Measurements from ENCODE around the gene DDI2. TPM values are rescaled to one million over a fixed set of nuclear protein-coding genes. Genes with fewer than 3 reads are reported as not detected.

Gene DDI2
- total RNA-seq = 25.2 and 30.3 TPM in 2 replicates

DNA sequence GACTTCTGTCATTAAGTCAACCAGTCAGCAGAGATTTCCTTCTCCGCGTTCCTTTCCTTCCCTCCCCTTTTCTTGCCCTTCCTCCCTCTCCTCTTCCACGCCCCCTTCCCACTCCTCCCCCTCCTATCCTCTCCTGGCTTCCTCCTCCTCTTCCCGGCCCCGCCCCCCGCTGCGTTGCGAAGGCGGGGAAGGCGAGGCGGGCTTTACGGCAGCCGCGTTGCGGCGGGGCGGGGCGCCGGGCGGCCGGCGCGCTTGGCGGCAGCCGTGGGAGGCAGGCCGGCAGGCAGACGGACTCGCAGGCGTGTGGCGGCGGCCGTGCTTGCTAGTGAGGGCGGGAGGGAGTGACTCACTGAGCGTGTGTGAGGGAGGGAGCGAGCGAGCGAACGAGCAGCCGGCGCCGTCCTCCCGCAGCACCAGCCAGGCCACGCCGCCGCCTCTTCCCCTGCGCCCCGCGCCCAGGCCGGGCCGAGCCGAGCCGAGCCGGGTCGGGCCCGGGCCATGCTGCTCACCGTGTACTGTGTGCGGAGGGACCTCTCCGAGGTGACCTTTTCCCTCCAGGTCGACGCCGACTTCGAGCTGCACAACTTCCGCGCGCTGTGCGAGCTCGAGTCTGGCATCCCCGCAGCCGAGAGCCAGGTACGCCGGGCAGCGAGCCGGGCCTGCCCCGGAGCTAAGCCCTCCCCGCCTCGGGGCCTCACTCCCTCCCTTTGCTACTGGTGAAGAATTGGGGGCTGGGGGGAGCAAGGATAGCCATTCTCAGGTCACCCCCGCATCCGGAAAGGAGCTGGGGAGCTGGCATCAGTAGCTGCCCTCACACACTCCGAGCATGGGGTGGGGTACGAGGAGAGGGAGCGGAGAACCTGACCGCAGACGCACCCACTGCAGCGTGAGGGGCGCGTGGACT, at the start of gene DDI2:
Gene DDI2 (plus strand): TSS at position 286 of the 904 bp plus-strand sequence. CDS start 213 bp downstream, at position 499.

DNA sequence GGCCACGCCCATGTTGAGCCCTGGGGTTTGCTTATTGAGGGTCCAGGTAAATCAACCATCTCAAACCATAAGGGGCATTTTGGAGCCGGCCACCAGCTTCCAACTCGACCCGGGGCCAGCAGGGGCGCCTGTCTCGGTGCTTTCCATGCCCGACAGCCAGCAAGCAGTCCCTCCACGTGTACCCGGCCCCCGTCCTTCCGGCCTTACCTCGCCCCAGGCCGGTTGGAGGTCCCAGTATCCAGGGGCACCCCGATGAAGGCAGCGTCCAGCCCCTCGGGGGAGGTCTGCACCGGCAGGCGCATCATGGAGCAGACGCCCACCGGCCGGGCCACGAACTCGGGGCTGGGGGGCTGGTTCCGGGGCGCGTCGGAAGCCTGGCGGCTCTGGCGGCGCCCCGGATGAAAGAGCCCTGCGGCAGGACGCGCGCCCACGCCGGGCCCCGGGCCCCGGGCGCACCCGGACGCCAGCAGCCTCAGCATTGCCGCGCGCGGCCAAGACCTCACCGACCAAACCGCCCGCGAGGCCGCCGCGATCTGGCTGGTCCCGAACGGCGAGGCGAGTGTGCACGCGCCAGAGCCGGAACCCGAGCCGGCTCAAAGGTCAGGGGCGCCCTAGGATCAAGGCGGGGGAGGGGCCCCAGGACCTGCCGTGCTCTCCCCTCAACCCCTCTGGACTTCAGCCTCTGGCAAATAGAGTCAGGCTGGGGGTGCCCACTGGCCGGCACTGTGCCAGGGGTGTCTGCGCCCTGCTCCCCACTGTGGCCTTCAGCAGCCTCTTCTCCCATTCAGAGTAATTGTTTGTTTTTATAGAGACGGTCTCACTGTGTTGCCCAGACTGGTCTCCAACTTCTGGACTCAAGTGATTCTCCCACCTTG, 32.5 kb upstream of the DDI2 start, which contains the start of gene AGMAT:
Gene AGMAT (minus strand): TSS at position 563 of the 875 bp plus-strand sequence. CDS start 84 bp downstream, at position 479.

DNA sequence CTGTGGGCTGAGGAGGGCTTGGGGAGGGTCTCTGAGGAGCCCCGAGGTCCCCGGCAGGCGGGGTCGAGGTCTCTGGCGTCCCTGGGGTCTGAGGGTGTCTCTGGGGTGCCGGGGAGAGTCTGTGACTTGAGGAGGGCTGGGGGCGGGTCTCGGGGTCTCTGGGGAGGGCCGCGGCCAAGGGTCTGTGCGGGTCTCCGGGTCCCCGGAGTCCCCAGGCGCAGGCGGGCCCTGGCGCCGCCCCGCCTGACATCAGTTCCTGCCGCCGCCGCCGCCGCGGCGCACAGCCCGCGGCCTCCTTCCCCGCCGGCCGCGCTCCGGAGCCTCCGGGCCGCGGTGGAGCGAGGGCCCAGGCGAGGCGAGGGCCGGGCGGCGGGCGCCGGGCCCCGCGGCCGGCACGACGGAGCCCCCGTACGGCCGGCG, 66.8 kb downstream of the DDI2 start, which contains the start of gene PLEKHM2:
Gene PLEKHM2 (plus strand): TSS at position 279 of the 420 bp plus-strand sequence. CDS start 239 bp downstream, outside the sequence.

Small RNA genes lying within 50 kb of the gene (small RNA-seq; reads per million reads assigned to genes)
- gene AL121992.2 = not detected
- not detected for gene CD24P1
- not detected for gene RNU7-179P

Other genes with a start within 250 kb of the DDI2 start
- gene EFHD2, start 207.6 kb upstream of the DDI2 start, total RNA-seq = 92.8 and 107 TPM in 2 replicates
- under 0.01 TPM in 1 of 2 replicates, not detected in the other for gene CTRC, start 179.0 kb upstream of the DDI2 start, total RNA-seq
- not detected in 2 replicates for gene CELA2A, start 160.7 kb upstream of the DDI2 start, total RNA-seq
- gene CELA2B, start 141.4 kb upstream of the DDI2 start, total RNA-seq = not detected in 2 replicates
- gene CASP9, start 93.2 kb upstream of the DDI2 start, total RNA-seq = 6.3 and 8.5 TPM in 2 replicates
- gene DNAJC16, start 90.6 kb upstream of the DDI2 start, total RNA-seq = 19.3 and 24.5 TPM in 2 replicates
- gene AGMAT, start 32.4 kb upstream of the DDI2 start, total RNA-seq = 1.3 TPM in 2 replicates
- gene PLEKHM2, start 66.9 kb downstream of the DDI2 start, total RNA-seq = 62.9 and 79.4 TPM in 2 replicates
- gene SLC25A34, start 118.8 kb downstream of the DDI2 start, total RNA-seq = 0.33 and 1.1 TPM in 2 replicates
- gene TMEM82, start 125.0 kb downstream of the DDI2 start, total RNA-seq = not detected in 2 replicates
- gene FBLIM1, start 141.3 kb downstream of the DDI2 start, total RNA-seq = 365 and 655 TPM in 2 replicates
- gene UQCRHL, start 190.2 kb downstream of the DDI2 start, total RNA-seq = 1.6 and 1.8 TPM in 2 replicates
- gene SPEN, start 230.2 kb downstream of the DDI2 start, total RNA-seq = 33.0 and 34.6 TPM in 2 replicates

Data from vein endothelial cell (primary cell).